GM13976 (cell line): ENCODE measurements around the gene TMEM14C.
A peak's percentile ranks its signal among the peaks of the same experiment; 100 is the strongest.

Experiments used
- DNase-seq: peaks from one replicate; pipeline ENCODE4 v3.0.0; 2012; ENCODE audit warnings: low spot score
- CTCF ChIP-seq: IDR thresholded peaks from 2 replicates; pipeline ENCODE4 v1.5.1; 2012; ENCODE audit warnings: borderline replicate concordance, mild to moderate bottlenecking; ENCODE audit not compliant: insufficient read depth; ENCODE audit errors: extremely low read depth, missing control alignments, control extremely low read depth
- in situ Hi-C: fragments of 300-500 bp; cut with MboI; formaldehyde crosslinking; loops from one replicate; pipeline ENCODE4 v1.12.0; 2022; ENCODE audit warnings: low sequenced_read_pairs, mixed read lengths, inconsistent platforms; ENCODE audit not compliant: unreplicated experiment

TMEM14C gene

GRCh38 chr6:10685092-10685915 is 37.6 kb upstream of the TMEM14C start:
- in situ Hi-C loops = no loop called here
- TF ChIP-seq CTCF = no peak
- DNase-seq = no peak

GRCh38 chr6:10686901-10687300 is 36.0 kb upstream of the TMEM14C start:
- no peak for TF ChIP-seq CTCF
- in situ Hi-C loops = no loop called here
- DNase-seq = no peak

- TF ChIP-seq CTCF = no peak
- in situ Hi-C loops = no loop called here
- DNase-seq = no peak
These were observed 35.3 kb upstream of the TMEM14C start for GRCh38 chr6:10687582-10687981.

GRCh38 chr6:10690651-10691445 is 32.0 kb upstream of the TMEM14C start:
- in situ Hi-C loops = no loop called here
- no peak for TF ChIP-seq CTCF
- DNase-seq = no peak

GRCh38 chr6:10692965-10693538 is 29.8 kb upstream of the TMEM14C start:
- no peak for TF ChIP-seq CTCF
- in situ Hi-C loops = no loop called here
- DNase-seq = no peak

GRCh38 chr6:10694302-10695085 is 28.4 kb upstream of the TMEM14C start, which contains the start of the genes C6orf52 and PAK1IP1:
TSS of gene C6orf52 (minus strand) at chr6:10694616. CDS start at chr6:10687550, 7,066 bp downstream.
TSS of gene PAK1IP1 (plus strand) at chr6:10694972. CDS start at chr6:10694986, 14 bp downstream.
- TF ChIP-seq CTCF = no peak
- in situ Hi-C loops = no loop called here
- peak; percentile 93 for DNase-seq
